Stimulated activated naive CD8-positive, alpha-beta T cell treated with anti-CD3 and anti-CD28 coated beads, Interleukin-15, Interleukin-2, amounts not matched to agents 100 ng/mL and 50 ng/mL, for 24 hours (primary cell): ENCODE results near the gene PSMC3IP.
A peak's percentile ranks its signal among the peaks of the same experiment; 100 is the strongest.

Experiments
- H3K27ac Mint-ChIP-seq: one replicate; pipeline ENCODE4 v1.8.0; 2021; ENCODE audit warnings: mild to moderate bottlenecking, mixed read lengths
- H3K27me3 Mint-ChIP-seq: one replicate; pipeline ENCODE4 v1.8.0; 2021; ENCODE audit warnings: mixed read lengths
- H3K36me3 Mint-ChIP-seq: one replicate; pipeline ENCODE4 v1.8.0; 2021; ENCODE audit warnings: low read depth, mixed read lengths
- H3K4me1 Mint-ChIP-seq: one replicate; pipeline ENCODE4 v1.8.0; 2021; ENCODE audit warnings: low read depth, mixed read lengths
- H3K4me3 Mint-ChIP-seq: one replicate; pipeline ENCODE4 v1.8.0; 2021; ENCODE audit warnings: mild to moderate bottlenecking, mixed read lengths
- H3K9me3 Mint-ChIP-seq: one replicate; pipeline ENCODE4 v1.8.0; 2021; ENCODE audit warnings: mixed read lengths

PSMC3IP gene

DNA sequence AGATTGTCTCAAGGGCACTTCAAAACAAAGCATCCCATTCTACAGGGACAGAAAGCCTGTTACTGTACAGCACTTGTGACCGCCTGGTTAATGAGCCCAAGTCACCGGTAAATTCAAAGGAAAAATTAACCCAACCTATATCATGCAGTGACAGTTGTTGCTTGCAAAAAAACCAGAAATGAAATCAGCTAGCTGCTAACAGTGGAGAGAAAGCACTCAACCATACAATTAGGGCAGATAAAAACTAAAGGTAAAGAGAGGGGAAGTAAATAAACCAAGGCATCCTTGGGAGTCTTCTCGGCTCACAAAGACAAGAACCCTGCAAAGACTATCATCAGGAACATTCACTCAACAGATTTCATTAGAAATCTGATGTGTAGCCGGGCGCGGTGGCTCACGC, 25.8 kb upstream of the PSMC3IP start:
- Mint-ChIP-seq H3K9me3 (no peaks in the 10 kb centered on the region), H3K4me3 (no peak overlapping the region), H3K27ac (no peak overlapping the region), H3K27me3 (no peaks in the 10 kb centered on the region), H3K4me1 (peaks cover 65% of the 10 kb centered on the region), H3K36me3 (peaks cover 23% of the 10 kb centered on the region)

GRCh38 chr17:42598905-42599304, 21.4 kb upstream of the PSMC3IP start:
- Mint-ChIP-seq H3K36me3 (peaks cover 22% of the 10 kb centered on the region), H3K27ac (no peak overlapping the region), H3K9me3 (no peaks in the 10 kb centered on the region), H3K27me3 (no peaks in the 10 kb centered on the region), H3K4me3 (no peak overlapping the region), H3K4me1 (peaks cover 23% of the 10 kb centered on the region)

DNA sequence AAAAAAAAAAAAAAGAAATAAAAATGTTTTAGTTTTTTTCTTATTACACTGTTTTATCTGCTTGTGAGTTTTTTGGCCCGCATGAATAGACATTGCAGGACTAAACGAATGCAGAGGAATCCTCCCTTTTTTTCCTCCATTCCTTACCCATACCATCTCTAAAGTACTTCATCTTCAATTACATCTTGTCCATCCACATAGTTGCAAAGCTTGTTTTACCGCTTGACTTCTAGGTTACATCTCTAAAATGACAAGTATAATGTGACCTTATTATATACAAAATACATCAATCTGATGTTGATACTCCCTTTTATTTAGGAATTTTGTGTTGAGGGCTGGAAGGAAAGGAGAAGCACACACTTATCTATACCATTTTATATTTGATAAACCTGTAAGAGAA, 18.9 kb upstream of the PSMC3IP start:
- Mint-ChIP-seq H3K36me3 (peaks cover 17% of the 10 kb centered on the region), H3K27ac (no peak overlapping the region), H3K4me1 (peaks cover 17% of the 10 kb centered on the region), H3K27me3 (no peaks in the 10 kb centered on the region), H3K9me3 (no peaks in the 10 kb centered on the region), H3K4me3 (no peak overlapping the region)

DNA sequence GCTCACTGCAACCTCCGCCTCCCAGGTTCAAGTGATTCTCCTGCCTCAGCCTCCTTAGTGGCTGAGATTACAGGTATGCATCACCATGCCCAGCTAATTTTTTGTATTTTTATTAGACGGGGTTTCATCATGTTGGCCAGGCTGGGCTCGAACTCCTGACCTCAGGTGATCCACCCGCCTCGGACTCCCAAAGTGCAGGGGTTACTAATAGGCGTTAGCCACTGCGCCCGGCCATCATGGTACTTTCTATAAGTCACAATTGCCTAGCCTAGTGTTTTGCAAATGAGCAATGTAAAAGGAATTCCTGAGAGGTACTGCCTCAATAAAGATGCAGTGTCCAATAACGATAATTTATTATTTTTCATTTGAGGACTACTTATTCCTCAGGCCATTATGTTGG, 13.9 kb upstream of the PSMC3IP start:
- H3K4me1 Mint-ChIP-seq = peaks cover 8% of the 10 kb centered on the region
- no peak overlapping the region for H3K27ac Mint-ChIP-seq
- no peaks in the 10 kb centered on the region for H3K27me3 Mint-ChIP-seq
- no peaks in the 10 kb centered on the region for H3K9me3 Mint-ChIP-seq
- H3K36me3 Mint-ChIP-seq = peaks cover 35% of the 10 kb centered on the region
- H3K4me3 Mint-ChIP-seq = no peak overlapping the region

DNA sequence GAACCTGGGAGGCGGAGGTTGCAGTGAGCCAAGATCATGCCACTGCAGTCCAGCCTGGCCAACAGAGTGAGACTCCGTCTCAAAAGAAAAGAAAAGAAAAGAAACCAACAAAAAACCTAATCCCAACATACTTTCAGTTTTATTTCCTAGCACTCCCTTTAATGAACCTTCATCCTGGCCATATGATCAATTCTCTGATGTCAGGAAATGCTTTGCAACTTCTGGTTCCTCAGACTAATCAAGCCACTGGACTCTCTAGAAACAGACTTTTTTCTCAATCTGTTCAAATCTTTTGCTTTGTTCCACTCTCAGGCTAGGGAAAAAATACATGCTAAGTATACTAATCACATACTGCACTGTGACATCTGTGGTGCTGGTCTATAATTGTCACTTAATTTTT, 13.4 kb upstream of the PSMC3IP start:
- Mint-ChIP-seq H3K4me1 (peaks cover 8% of the 10 kb centered on the region), H3K9me3 (no peaks in the 10 kb centered on the region), H3K27me3 (no peaks in the 10 kb centered on the region), H3K36me3 (peaks cover 32% of the 10 kb centered on the region), H3K27ac (peak overlapping the region; percentile 21), H3K4me3 (no peak overlapping the region)

DNA sequence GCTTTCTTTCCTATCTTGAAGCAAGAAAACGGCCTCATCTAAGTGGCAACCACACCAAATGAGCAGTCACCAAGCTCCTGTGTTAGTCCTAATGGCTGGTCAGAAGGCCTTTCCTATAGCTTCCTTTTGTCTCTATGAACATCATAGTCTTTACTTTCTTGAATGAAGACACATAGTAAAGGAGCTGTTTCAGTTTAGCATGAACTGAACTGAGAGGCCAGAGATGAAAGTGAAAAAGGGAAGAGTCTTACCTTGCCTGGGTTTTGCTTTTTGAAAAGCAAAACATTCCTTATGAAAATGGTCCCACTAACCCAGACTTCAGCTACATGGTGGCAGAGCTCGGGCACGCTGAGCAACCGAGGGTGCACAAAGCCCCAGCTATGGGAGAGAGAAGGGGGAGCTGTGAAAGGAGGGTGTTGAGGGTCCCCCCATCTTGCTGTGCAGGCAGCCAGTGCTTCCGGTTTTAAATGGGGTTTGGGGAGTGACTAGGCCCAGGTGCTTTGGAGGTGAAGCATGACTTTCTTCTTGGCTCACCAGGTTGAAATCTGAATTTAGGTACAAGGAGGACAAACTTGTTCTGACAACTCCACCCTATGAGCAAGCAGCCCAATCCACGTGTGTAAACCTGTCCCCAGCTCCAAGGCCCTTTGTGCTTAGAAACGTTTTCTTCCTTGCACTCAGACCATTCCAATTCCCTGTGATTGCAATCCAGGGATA, 9.1 kb upstream of the PSMC3IP start:
- Mint-ChIP-seq H3K9me3 (no peaks in the 10 kb centered on the region), H3K4me1 (peaks cover 3% of the 10 kb centered on the region), H3K4me3 (no peak overlapping the region), H3K36me3 (peaks cover 47% of the 10 kb centered on the region), H3K27ac (no peak overlapping the region), H3K27me3 (no peaks in the 10 kb centered on the region)

- Mint-ChIP-seq H3K36me3 (peaks cover 46% of the 10 kb centered on the region), H3K27ac (no peak overlapping the region), H3K4me1 (peaks cover 3% of the 10 kb centered on the region)
Measured at GRCh38 chr17:42585353-42585752, 7.8 kb upstream of the PSMC3IP start.

DNA sequence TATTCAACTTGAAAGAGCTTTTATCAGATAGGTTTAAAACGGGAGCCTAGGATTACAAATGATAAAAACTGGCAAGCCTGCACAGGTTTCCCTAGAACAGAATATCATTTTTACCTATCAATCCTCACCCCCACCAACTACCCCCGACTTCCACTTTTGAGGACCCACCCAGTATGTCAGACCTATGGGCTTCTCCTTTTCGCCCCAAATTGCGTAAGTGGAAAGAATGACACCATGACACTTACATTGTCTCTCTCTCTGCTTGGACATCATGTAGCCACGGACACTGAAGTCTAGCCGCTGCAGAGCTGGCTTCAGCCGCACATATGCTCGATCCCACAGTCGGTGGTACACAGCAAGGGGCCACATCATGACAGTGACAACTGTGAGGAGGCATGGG, 7.4 kb upstream of the PSMC3IP start:
- peaks cover 3% of the 10 kb centered on the region for H3K4me1 Mint-ChIP-seq
- H3K4me3 Mint-ChIP-seq = no peak overlapping the region
- no peaks in the 10 kb centered on the region for H3K9me3 Mint-ChIP-seq
- H3K36me3 Mint-ChIP-seq = peaks cover 46% of the 10 kb centered on the region
- H3K27me3 Mint-ChIP-seq = no peaks in the 10 kb centered on the region
- H3K27ac Mint-ChIP-seq = no peak overlapping the region

More at GRCh38 chr17:42585353-42585752, 7.8 kb upstream of the PSMC3IP start:
- Mint-ChIP-seq H3K4me3 (no peak overlapping the region), H3K9me3 (no peaks in the 10 kb centered on the region), H3K27me3 (no peaks in the 10 kb centered on the region)

DNA sequence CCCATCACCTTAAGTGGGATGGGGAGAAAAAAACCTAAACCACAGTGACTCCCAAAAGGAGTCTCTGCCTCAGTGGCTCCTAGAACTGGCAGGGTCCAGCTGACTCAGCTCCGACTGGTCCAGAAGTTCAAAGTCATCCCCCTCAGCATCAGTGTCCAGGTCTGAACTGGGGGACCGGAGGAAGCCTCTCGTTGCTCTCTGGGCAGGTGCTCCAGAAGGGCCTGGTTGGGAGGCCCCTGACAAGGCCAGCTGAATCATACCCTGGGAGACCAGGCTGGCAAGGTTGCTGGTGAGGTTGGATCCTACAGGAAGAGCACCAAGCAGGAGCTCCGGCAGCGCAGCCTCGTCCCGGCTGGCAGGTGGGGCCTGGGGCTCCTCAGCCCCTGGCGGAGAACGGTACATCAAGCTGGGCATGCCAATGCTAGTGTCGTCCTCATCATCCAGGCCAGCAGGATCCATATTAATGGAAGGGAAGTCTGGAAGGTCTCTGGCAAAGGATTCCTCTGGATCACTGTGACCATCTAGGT, 4.3 kb upstream of the PSMC3IP start:
- peaks cover 19% of the 10 kb centered on the region for H3K4me1 Mint-ChIP-seq
- H3K4me3 Mint-ChIP-seq = no peak overlapping the region
- H3K36me3 Mint-ChIP-seq = peaks cover 40% of the 10 kb centered on the region
- H3K27me3 Mint-ChIP-seq = no peaks in the 10 kb centered on the region
- no peaks in the 10 kb centered on the region for H3K9me3 Mint-ChIP-seq
- H3K27ac Mint-ChIP-seq = no peak overlapping the region

DNA sequence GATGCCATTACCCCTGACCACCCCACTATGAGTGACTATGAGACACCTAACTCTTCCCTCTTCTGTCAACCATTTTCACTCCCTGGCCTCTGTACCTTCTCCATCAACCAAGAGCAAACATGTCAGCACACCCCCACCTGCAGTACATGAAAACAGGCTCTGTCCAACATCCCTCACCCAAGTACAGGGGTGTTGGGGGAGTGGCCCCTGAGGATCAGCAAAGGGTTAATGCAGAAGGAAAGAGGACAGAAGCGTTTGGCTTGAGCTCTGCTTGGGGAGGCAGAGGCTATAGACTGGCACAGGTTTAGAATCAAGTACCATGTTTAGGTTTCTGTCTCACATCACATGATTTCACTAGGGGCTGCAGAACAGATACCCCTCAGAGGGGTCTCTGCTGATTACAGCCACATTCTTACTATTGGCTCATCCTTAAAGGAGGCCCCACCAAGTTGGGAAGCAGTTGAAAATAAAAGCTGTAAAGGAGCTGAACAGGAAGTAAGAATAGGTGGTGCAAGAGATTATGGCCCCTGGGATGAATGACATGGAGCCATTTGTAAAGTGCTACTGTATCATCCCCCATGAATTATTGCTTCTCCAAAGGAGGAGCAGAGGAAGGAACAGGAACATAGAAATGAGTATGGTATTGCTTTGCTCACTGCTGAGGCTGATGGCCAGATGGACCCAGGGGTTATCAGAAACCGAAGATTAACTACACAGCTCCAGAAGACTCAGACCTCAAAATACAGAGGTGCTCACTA, 2.4 kb upstream of the PSMC3IP start:
- Mint-ChIP-seq H3K36me3 (peaks cover 55% of the 10 kb centered on the region), H3K27ac (peak overlapping the region; percentile 29), H3K4me1 (peaks cover 34% of the 10 kb centered on the region)

DNA sequence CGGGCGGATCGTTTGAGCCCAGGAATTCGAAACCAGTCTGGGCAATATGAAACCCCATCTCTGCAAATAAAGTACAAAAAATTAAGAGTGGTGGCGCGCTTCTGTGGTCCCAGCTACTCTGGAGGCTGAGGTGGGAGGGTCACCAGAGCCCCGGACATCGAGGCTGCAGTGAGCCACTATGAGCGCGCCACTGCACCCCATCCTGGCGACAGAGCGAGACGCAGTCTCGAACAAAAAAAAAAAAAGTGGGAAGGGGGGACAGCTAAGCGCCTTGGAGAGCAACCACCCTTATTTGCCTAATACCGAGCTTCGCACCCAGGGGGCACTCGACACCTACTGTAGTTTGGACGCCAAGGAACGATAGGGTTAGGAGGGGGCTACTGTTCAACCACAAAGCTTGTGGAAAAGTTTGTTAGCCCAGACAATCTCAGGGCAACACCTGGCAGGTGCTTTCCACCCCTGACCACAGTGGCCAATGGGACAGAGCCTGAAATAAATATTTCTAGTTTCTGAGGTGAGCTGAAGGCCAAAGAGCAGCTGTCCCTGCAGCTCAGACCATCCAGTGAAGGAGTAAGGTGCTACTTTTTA, 847 bp upstream of the PSMC3IP start:
- Mint-ChIP-seq H3K4me1 (peaks cover 38% of the 10 kb centered on the region), H3K27me3 (no peaks in the 10 kb centered on the region), H3K4me3 (peak overlapping the region; percentile 90), H3K36me3 (peaks cover 62% of the 10 kb centered on the region), H3K9me3 (no peaks in the 10 kb centered on the region), H3K27ac (peak overlapping the region; percentile 98)

More for the DNA sequence above, 2.4 kb upstream of the PSMC3IP start:
- no peaks in the 10 kb centered on the region for H3K27me3 Mint-ChIP-seq
- H3K9me3 Mint-ChIP-seq = no peaks in the 10 kb centered on the region
- no peak overlapping the region for H3K4me3 Mint-ChIP-seq

DNA sequence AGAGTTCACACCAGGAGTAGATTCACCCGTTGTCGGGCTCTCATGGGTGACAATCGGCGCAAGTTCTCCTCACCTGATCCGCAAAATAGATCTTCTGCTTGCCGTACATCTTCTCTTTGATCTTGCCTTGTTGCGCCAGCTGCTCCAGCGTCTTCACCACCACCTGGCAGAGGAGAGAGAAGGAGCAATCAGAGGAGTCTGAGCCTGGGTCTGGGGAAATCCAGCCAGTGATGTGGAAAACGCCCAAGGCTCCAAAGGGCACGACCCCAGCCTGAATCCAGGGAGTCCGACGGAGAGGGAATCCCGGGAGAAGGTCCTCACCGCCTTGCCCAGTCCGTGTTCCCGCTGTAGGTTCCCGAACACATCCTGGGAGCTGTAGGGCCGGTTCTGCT, 393 bp downstream of the PSMC3IP start:
- peak overlapping the region; percentile 90 for H3K4me3 Mint-ChIP-seq

DNA sequence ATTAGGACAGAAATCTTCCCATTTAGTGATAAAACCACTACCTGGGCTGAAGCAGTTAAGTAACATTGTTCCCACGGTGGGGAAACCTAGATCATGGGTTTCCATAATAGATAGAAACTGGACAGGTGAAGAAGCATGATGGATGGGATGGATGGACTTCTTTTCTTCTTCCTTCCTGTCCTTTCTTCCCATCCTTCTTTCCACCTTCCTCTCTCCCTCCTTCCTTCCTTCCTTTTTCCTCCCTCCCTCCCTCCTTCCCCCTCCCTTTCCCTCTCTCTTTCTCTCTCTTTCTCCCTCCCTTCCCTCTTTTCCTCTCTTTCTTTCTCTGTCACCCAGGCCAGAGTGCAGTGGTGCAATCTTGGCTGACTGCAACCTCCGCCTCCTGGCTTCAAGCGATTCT, 3.1 kb downstream of the PSMC3IP start:
- Mint-ChIP-seq H3K36me3 (peaks cover 81% of the 10 kb centered on the region), H3K9me3 (no peaks in the 10 kb centered on the region), H3K4me1 (peaks cover 49% of the 10 kb centered on the region), H3K27ac (no peak overlapping the region), H3K4me3 (no peak overlapping the region), H3K27me3 (no peaks in the 10 kb centered on the region)

More for the DNA sequence above, 393 bp downstream of the PSMC3IP start:
- H3K9me3 Mint-ChIP-seq = no peaks in the 10 kb centered on the region
- peaks cover 65% of the 10 kb centered on the region for H3K36me3 Mint-ChIP-seq
- H3K27ac Mint-ChIP-seq = peak overlapping the region; percentile 98
- H3K4me1 Mint-ChIP-seq = peaks cover 42% of the 10 kb centered on the region
- H3K27me3 Mint-ChIP-seq = no peaks in the 10 kb centered on the region

GRCh38 chr17:42573095-42573494, 4.4 kb downstream of the PSMC3IP start:
- Mint-ChIP-seq H3K4me1 (peaks cover 53% of the 10 kb centered on the region), H3K4me3 (no peak overlapping the region), H3K9me3 (no peaks in the 10 kb centered on the region), H3K27me3 (no peaks in the 10 kb centered on the region), H3K36me3 (peaks cover 91% of the 10 kb centered on the region), H3K27ac (peak overlapping the region; percentile 64)
